MM.1S (cell line): ENCODE results near the gene C6.

Experiments
- CTCF ChIP-seq: fragments of 300-600 bp; sonication (generic); IDR thresholded peaks from 2 replicates; pipeline ENCODE4 v1.5.1; 2016; ENCODE audit warnings: antibody characterized with exemption, low read length, mixed read lengths
- EZH2 ChIP-seq: fragments of 300-600 bp; sonication (generic); optimal IDR thresholded peaks from 2 replicates; pipeline ENCODE3; 2017; ENCODE audit warnings: low read depth, mild to moderate bottlenecking, antibody characterized with exemption, low read length, mixed read lengths
- EZH2phosphoT487 ChIP-seq: fragments of 300-600 bp; sonication (generic); IDR thresholded peaks from 2 replicates; pipeline ENCODE4 v1.6.1; 2018; ENCODE audit warnings: antibody characterized with exemption, low read length

DNA sequence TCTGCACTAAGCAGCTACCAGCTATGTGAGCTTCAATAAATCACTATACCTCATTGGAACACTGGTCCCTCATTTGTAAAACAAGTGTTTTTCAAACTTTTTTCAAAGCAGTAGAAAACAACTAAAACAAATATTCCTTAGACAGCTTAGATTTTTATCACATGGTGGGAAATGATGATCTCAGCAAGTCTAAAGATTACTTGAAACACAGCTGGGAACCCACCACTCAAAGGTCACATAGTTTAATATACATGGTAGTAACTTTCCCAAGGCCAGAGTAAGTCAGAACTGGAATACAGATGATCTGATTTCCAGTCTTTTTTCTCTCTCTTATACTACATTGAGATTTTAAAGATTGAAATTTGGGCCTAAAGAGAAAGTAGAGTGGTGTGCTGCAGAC is 850 bp upstream of the C6 start:
- TF ChIP-seq CTCF (no peak), EZH2 (no peak), EZH2phosphoT487 (no peak)
